NCI-H1436 (cell line): ENCODE data around the gene MAST2.
A peak's percentile ranks its signal among the peaks of the same experiment; 100 is the strongest.
"Not testable (repeated sequence)": the region's sequence is repeated elsewhere in the genome, so short reads cannot be mapped to it uniquely, and the experiment has no call there.

Experiments used
- DNase-seq: peaks from one replicate; lab custom pipeline; 2025; lab: John Stamatoyannopoulos, UW

The MAST2 gene

GRCh38 chr1:45857755-45858492 is 54.5 kb downstream of the MAST2 start:
- not testable (repeated sequence) for DNase-seq

GRCh38 chr1:45859221-45859620 is 55.8 kb downstream of the MAST2 start:
- no peak for DNase-seq

- DNase-seq = no peak
Measured at GRCh38 chr1:45862008-45862407, 58.6 kb downstream of the MAST2 start.

DNA sequence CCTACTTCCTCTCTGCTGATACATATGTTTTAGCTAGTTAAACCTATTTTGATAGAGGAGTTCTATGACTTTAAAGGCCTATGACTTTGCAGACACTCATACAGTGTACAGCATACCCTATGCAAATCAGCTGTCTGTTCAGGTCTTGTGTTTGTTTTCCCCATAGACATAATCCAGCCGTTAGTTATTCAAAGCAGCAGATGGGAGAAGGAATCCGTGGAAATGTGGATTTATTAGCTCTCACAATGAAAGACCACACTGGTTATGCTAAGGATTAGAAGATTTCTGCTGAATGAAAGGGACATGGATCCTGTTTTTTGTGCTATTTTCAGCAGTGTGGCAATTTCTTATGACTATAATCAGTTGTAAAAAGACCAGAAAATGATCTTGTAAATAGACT is 59.8 kb downstream of the MAST2 start:
- DNase-seq = no peak

DNA sequence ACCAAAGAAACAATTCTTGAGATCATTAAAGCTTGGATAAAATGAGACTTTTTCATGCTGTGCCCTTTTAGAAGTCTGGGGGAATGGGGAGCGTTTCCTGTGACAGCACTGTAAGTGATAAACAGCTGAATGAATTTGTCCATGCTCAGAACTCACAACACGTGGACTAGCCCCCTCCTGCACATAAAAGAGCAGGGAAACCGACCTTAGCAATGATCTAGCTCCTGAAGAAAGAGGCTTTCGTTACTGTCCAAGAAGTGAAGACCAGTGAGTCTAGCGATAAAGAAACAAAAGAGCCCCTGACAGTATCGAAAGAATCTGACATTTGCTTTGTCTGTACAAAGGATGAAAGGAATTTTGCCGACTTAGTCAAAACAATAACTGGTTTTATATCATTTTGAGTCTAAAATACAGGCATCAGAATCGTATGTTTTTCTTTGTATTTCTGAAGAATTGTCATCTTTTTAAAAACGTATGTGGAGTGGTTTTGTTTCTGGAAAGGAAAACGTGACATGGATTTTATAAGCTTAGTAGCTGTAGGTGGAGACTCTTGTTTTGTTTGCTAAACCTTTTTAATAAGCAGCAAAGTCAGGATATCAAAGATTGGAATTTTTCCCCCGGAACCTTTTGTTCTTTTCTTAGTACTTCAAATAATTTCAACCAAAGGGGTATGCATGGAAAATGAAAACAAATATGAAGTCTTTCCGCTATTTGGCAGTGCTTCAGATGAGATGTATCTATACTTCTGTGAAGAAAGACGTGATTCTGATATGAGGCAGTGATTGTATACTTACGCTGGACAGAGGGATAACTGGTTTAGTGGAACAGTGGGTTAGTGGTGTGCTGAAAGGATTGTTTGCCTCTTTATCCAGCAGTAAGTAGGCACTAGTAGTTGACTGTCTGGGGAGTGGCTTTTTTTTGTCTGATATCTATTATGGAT is 61.0 kb downstream of the MAST2 start:
- DNase-seq = no peak

DNA sequence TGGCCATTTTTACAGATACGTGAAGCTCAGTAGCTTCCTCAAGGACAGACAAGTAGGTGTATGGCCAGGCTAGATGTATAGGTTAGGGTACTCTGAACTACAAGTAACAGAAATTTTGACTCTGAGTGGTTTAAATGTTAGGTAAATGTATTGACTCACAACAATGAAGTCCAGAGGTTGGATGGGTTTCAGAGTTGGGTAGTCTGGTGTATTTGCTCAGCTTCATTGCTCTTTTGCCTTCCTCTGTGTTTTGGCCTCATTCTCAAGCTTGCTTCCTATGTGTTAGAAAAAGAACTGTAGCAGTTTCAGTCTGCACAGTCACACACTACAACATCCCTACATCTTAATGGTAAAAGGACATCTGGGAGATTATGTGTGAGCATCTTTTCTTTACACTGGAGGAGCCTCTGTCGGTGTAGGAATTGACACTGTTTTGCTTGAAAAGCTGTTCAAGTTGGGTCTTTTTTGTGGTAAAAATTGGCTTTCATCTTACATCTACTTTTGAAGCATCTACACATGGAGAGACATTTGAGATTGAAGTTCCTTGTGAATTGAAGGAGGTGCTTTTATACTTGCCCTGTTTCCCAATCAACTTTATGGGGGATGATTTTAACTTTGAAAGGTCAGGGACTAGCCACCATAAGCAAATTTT is 64.4 kb downstream of the MAST2 start:
- DNase-seq = no peak

- no peak for DNase-seq
Measured at GRCh38 chr1:45868861-45869260, 65.4 kb downstream of the MAST2 start.

DNA sequence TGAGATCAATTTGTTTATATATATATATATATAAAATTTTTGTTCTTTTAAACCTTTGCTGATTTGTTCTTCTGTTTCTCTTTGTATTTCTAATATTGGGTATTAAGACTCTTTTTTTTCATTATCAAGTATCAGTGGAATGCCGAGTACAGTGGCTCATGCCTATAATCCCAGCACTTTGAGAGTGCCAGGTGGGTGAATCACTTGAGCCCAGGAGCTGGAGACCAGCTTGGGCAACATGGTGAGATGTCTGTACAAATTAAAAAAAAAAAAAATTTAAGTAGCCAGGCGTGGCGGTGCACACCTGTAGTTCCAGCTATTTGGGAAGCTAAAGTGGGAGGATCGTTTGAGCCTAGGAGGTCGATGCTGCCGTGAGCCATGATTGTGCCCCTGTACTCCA is 67.1 kb downstream of the MAST2 start:
- DNase-seq = no peak

GRCh38 chr1:45872173-45872801 is 68.9 kb downstream of the MAST2 start:
- DNase-seq = not testable (repeated sequence)

DNA sequence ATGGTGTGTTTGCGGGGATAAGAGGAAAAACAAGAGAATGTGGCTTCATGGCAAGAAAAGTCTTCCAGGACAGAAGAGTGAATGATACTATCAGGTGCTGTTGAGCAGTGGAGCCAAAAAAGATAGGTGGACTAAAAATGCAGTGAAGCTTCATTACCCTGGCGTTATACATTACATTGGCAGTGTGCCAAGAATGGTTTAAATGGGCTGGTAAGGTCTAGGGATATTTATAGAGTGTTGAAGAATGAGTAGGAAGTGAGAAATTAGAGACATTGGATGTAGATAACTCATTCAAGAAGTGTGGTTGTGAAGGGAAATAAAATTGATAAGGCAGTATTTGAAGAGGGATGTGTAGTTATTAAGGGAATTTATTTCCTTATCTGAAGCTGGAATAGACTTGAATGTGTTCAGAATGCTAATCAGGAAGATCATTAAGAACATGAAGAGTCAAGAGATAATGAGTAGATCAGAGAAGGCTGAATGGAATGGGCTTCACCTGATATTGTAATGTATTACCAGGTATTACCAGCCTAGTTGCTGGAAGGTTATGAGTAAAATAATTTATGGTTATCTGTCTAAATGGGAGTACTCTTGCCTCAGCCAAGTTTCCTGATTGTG is 72.7 kb downstream of the MAST2 start:
- peak; percentile 10 for DNase-seq

DNA sequence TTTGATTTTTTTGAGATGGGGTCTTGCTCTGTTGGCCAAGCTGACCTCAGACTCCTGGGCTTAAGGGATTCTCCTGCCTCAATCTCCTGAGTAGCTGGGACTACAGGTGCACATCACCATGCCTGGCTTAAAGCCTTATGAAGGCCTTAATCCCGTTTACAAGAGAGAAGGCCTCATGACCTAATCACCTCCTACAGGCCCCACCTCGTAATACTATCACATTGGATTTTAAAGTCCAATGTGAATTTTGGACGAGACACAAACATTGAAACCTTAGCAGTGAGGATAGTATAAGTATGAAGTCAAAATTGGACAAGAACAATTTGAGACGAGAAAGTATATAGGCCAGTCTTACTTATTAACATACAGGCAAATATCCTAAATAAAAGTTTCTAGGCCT is 73.9 kb downstream of the MAST2 start:
- no peak for DNase-seq

GRCh38 chr1:45879885-45880598 is 76.6 kb downstream of the MAST2 start:
- no peak for DNase-seq

DNA sequence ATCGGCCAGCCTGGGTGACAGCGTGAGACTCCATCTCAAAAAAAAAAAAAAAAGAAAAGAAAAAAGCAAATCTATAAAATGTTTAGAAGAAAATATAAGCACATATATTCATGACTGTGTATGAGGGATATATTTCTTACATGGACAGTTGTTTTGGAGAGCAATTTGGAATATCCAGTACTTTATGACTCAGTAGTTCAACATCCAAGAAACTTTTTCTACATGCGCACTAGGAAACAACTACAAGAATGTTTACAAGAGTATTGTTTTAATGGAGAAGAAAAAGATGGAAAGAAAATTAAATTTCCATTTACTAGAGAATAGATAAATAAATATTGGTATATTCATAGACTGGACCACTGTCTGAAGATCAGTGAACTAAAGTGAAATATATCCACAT is 77.5 kb downstream of the MAST2 start:
- no peak for DNase-seq

DNA sequence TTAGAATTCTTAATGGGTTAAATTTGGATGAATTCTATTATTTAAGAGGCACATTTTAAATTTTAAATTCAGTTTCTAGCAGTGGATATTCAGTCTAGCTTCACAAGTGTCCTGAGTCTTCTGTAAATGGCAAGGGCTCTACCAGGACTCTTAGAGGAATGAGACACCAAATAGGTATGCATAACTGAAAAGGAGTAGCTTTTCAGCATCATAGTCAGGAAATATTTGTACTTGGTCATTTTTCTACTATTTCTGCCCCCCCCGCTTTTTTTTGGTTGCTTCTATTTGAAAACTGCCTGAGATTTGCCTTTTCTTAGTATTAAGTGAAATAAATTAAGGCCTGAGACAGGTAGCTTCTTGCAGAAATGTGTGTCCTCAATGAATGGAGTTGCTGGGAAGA is 80.2 kb downstream of the MAST2 start:
- no peak for DNase-seq

- DNase-seq = no peak
Measured at GRCh38 chr1:45884700-45885099, 81.3 kb downstream of the MAST2 start.

GRCh38 chr1:45886229-45886628 is 82.8 kb downstream of the MAST2 start:
- DNase-seq = no peak

GRCh38 chr1:45887156-45887842 is 83.9 kb downstream of the MAST2 start:
- DNase-seq = no peak

GRCh38 chr1:45890078-45890477 is 86.7 kb downstream of the MAST2 start:
- no peak for DNase-seq

- DNase-seq = no peak
Measured at GRCh38 chr1:45891087-45891486, 87.7 kb downstream of the MAST2 start.

DNA sequence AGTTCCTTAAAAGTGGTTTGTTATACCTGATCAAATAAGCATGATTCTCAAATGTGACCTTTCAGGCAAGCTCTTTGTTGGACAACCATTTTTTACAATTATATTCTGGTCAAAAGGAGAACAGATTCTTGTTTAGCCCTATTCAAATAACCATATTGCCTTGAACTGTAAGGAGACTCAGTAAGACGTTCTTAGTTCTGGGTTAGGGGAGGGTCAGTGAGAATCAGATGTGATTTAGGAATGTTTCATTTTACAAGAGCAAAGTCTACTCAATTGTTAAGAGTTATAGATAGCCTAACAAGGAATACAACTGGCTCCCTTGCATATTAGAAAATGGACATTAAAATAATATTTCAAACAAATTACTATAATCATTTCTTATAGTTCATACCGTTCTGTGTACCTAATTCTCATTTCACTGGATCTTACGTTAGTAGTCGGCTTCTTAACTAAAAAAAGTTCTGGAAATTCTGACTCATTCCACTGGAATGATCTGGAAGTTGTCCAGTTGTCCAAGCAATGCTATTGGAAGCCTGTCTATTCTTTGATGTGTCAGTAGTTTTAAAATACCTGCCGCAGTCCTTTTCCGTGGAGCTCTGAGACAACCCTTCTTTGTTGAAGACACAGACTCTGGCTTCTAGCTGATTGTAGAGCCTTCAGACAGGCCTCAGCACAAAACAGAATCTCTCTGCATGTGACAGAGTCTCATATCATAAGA is 88.8 kb downstream of the MAST2 start:
- DNase-seq = no peak
